WTC11 (cell line): ENCODE measurements around the gene VIT. TPM values are rescaled to one million over a fixed set of nuclear protein-coding genes. Genes with fewer than 3 reads are reported as not detected.

Source experiments
- ATAC-seq: fragments of 200-7000 bp; cut with Tn5 transposase; 2 replicates; pipeline ENCODE4 v1.10.0; 2021; ENCODE audit warnings: mild to moderate bottlenecking, moderate library complexity
- CTCF ChIA-PET: fragments of 300-600 bp; sonication (Branson Sonifier 250); formaldehyde crosslinking; loops from one replicate; lab custom pipeline; 2021; ENCODE audit warnings: antibody characterized with exemption; lab: Charles Lee
- POLR2A ChIA-PET: fragments of 350-600 bp; sonication (Branson Sonifier 250); formaldehyde crosslinking; loops from one replicate; lab custom pipeline; 2021; ENCODE audit warnings: antibody characterized with exemption; lab: Charles Lee
- DNase-seq: peaks from one replicate; pipeline ENCODE4 v3.0.0; 2021; ENCODE audit warnings: low spot score
- H3K27ac Mint-ChIP-seq: 2 replicates; pipeline ENCODE4 v1.8.0; 2021; ENCODE audit warnings: mixed read lengths
- H3K27me3 Mint-ChIP-seq: 2 replicates; pipeline ENCODE4 v1.8.0; 2021; ENCODE audit warnings: low read depth, mild to moderate bottlenecking, moderate library complexity, mixed read lengths
- H3K36me3 Mint-ChIP-seq: 2 replicates; pipeline ENCODE4 v1.8.0; 2021; ENCODE audit warnings: mixed read lengths
- H3K4me1 Mint-ChIP-seq: 2 replicates; pipeline ENCODE4 v1.8.0; 2022; ENCODE audit warnings: mixed read lengths
- H3K4me3 Mint-ChIP-seq: 2 replicates; pipeline ENCODE4 v1.8.0; 2021; ENCODE audit warnings: mild to moderate bottlenecking, moderate library complexity, mixed read lengths
- H3K9me3 Mint-ChIP-seq: 2 replicates; pipeline ENCODE4 v1.8.0; 2021; ENCODE audit warnings: mixed read lengths
- AFF4 ChIP-seq: sonication (generic); formaldehyde crosslinking; IDR thresholded peaks from 2 replicates; pipeline ENCODE4 v1.8.1; 2023; ENCODE audit warnings: mild to moderate bottlenecking, missing genetic modification reagents, borderline replicate concordance
- CREB1 ChIP-seq: sonication (generic); formaldehyde crosslinking; IDR thresholded peaks from 2 replicates; pipeline ENCODE4 v1.8.0; 2023; ENCODE audit warnings: mild to moderate bottlenecking, missing genetic modification reagents
- E2F1 ChIP-seq: sonication (generic); formaldehyde crosslinking; IDR thresholded peaks from 2 replicates; pipeline ENCODE4 v1.8.0; 2022; ENCODE audit warnings: mild to moderate bottlenecking, missing genetic modification reagents
- EMX1 ChIP-seq: fragments of 250-450 bp; sonication (Bioruptor Pico); IDR thresholded peaks from 2 replicates; pipeline ENCODE4 v1.8.0; 2021; ENCODE audit warnings: mild to moderate bottlenecking
- IRF1 ChIP-seq: sonication (generic); formaldehyde crosslinking; IDR thresholded peaks from 2 replicates; pipeline ENCODE4 v1.8.0; 2023; ENCODE audit warnings: missing genetic modification reagents
- IRF2 ChIP-seq: sonication (generic); formaldehyde crosslinking; IDR thresholded peaks from 2 replicates; pipeline ENCODE4 v1.8.0; 2022; ENCODE audit warnings: low read depth, missing genetic modification reagents, borderline replicate concordance
- KAT7 ChIP-seq: sonication (generic); formaldehyde crosslinking; IDR thresholded peaks from 2 replicates; pipeline ENCODE4 v1.8.1; 2023; ENCODE audit warnings: missing genetic modification reagents, mild to moderate bottlenecking, borderline replicate concordance
- MYBL2 ChIP-seq: sonication (generic); formaldehyde crosslinking; IDR thresholded peaks from 2 replicates; pipeline ENCODE4 v1.8.1; 2023; ENCODE audit warnings: mild to moderate bottlenecking, moderate library complexity, missing genetic modification reagents
- NFYB ChIP-seq: sonication (generic); formaldehyde crosslinking; conservative IDR thresholded peaks from 2 replicates; pipeline ENCODE4 v1.8.0; 2022; ENCODE audit warnings: low read depth, missing genetic modification reagents
- OVOL2 ChIP-seq: fragments of 250-450 bp; sonication (Bioruptor Pico); IDR thresholded peaks from 2 replicates; pipeline ENCODE4 v1.9.0; 2021; ENCODE audit warnings: mild to moderate bottlenecking, borderline replicate concordance
- RORB ChIP-seq: fragments of 250-450 bp; sonication (Bioruptor Pico); IDR thresholded peaks from 2 replicates; pipeline ENCODE4 v1.9.0; 2021; ENCODE audit warnings: mild to moderate bottlenecking
- ZNF317 ChIP-seq: sonication (generic); formaldehyde crosslinking; IDR thresholded peaks from 2 replicates; pipeline ENCODE4 v1.8.1; 2023; ENCODE audit warnings: low read depth, mild to moderate bottlenecking, moderate library complexity, missing genetic modification reagents, borderline replicate concordance
- ZNF396 ChIP-seq: fragments of 250-450 bp; sonication (Bioruptor Pico); IDR thresholded peaks from 2 replicates; pipeline ENCODE4 v1.8.0; 2021; ENCODE audit warnings: mild to moderate bottlenecking, moderate library complexity, borderline replicate concordance
- ZNF532 ChIP-seq: fragments of 250-450 bp; sonication (Bioruptor Pico); IDR thresholded peaks from 2 replicates; pipeline ENCODE4 v1.9.0; 2021; ENCODE audit warnings: mild to moderate bottlenecking, borderline replicate concordance
- total RNA-seq: library from RNA; stranded (reverse); gene quantifications from 3 replicates; pipeline ENCODE4 v1.2.3, GENCODE V29; 2021
- TF ChIP-seq, protein P1 (sequence below): sonication (generic); formaldehyde crosslinking; IDR thresholded peaks from 2 replicates; pipeline ENCODE4 v1.8.0; 2022; ENCODE audit warnings: missing genetic modification reagents
- TF ChIP-seq, protein P2 (sequence below): fragments of 200-600 bp; IDR thresholded peaks from 2 replicates; pipeline ENCODE4 v1.8.0; 2022; ENCODE audit warnings: antibody characterized with exemption

The VIT gene
- total RNA-seq, 1 experiment from 2014 or later, result 0.46 TPM

GRCh38 chr2:36789181-36789804 is 92.8 kb downstream of the VIT start:
- Mint-ChIP-seq H3K4me3 (no peak overlapping the region), H3K36me3 (no peaks in the 10 kb centered on the region), H3K27me3 (no peaks in the 10 kb centered on the region; the same call in 1 of the 2 replicates), H3K27ac (no peak overlapping the region), H3K9me3 (no peaks in the 10 kb centered on the region)
- POLR2A ChIA-PET, result no interaction called here
- DNase-seq, result no peak
- no peak for TF ChIP-seq ZNF317
- no peak for TF ChIP-seq AFF4
- TF ChIP-seq IRF1 (CRISPR knock-in tag), result no peak
- no peak for TF ChIP-seq CREB1 (CRISPR knock-in tag)
- TF ChIP-seq EMX1 (CRISPR knock-in tag), result no peak
- TF ChIP-seq MYBL2 (CRISPR knock-in tag), result no peak
- no peak for TF ChIP-seq NFYB (CRISPR knock-in tag)
- no peak for TF ChIP-seq E2F1 (CRISPR knock-in tag)
- TF ChIP-seq, protein P1, sequence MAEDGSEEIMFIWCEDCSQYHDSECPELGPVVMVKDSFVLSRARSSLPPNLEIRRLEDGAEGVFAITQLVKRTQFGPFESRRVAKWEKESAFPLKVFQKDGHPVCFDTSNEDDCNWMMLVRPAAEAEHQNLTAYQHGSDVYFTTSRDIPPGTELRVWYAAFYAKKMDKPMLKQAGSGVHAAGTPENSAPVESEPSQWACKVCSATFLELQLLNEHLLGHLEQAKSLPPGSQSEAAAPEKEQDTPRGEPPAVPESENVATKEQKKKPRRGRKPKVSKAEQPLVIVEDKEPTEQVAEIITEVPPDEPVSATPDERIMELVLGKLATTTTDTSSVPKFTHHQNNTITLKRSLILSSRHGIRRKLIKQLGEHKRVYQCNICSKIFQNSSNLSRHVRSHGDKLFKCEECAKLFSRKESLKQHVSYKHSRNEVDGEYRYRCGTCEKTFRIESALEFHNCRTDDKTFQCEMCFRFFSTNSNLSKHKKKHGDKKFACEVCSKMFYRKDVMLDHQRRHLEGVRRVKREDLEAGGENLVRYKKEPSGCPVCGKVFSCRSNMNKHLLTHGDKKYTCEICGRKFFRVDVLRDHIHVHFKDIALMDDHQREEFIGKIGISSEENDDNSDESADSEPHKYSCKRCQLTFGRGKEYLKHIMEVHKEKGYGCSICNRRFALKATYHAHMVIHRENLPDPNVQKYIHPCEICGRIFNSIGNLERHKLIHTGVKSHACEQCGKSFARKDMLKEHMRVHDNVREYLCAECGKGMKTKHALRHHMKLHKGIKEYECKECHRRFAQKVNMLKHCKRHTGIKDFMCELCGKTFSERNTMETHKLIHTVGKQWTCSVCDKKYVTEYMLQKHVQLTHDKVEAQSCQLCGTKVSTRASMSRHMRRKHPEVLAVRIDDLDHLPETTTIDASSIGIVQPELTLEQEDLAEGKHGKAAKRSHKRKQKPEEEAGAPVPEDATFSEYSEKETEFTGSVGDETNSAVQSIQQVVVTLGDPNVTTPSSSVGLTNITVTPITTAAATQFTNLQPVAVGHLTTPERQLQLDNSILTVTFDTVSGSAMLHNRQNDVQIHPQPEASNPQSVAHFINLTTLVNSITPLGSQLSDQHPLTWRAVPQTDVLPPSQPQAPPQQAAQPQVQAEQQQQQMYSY (CRISPR knock-in tag), result no peak
- no peak for TF ChIP-seq ZNF396
- TF ChIP-seq RORB (CRISPR knock-in tag), result no peak
- TF ChIP-seq OVOL2 (CRISPR knock-in tag), result no peak
- TF ChIP-seq, protein P2, sequence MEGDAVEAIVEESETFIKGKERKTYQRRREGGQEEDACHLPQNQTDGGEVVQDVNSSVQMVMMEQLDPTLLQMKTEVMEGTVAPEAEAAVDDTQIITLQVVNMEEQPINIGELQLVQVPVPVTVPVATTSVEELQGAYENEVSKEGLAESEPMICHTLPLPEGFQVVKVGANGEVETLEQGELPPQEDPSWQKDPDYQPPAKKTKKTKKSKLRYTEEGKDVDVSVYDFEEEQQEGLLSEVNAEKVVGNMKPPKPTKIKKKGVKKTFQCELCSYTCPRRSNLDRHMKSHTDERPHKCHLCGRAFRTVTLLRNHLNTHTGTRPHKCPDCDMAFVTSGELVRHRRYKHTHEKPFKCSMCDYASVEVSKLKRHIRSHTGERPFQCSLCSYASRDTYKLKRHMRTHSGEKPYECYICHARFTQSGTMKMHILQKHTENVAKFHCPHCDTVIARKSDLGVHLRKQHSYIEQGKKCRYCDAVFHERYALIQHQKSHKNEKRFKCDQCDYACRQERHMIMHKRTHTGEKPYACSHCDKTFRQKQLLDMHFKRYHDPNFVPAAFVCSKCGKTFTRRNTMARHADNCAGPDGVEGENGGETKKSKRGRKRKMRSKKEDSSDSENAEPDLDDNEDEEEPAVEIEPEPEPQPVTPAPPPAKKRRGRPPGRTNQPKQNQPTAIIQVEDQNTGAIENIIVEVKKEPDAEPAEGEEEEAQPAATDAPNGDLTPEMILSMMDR, result no peak
- TF ChIP-seq KAT7 (CRISPR knock-in tag), result no peak
- TF ChIP-seq IRF2 (CRISPR knock-in tag), result no peak
- TF ChIP-seq ZNF532 (CRISPR knock-in tag), result no peak
- TF ChIP-seq, all 79 proteins: peak for 0
- H3K4me1 Mint-ChIP-seq, result peaks cover 37% of the 10 kb centered on the region
- ATAC-seq, result no peak
- CTCF ChIA-PET, result interaction anchor here (1.2 to 1.5 kb wide), 2 partner anchors 19 to 22 kb away, joined by 3 to 4 read pairs; no protein-coding TSS in a partner anchor
